Natural killer cell (primary cell): Measurements from ENCODE around the gene HOXA7. TPM values are rescaled to one million over a fixed set of nuclear protein-coding genes. Genes with fewer than 3 reads are reported as not detected.

Experiments
- ATAC-seq, 3 donors: fragments of 150-1000 bp in 2 of 3; fragments of 200-7000 bp in 1 of 3; cut with Tn5 transposase; 1 replicate in 1 of 3; 2 replicates in 2 of 3; pipeline ENCODE4 v1.10.0; 2021; ENCODE audit warnings: mild to moderate bottlenecking in 2 of 3, moderate library complexity in 2 of 3
- DNase-seq, 2 donors: peaks; one replicate each; pipeline versions ENCODE4 v3.0.0 to v3.0.0-alpha.2; 2013 to 2021; ENCODE audit warnings: mixed read lengths in 1 of 2
- H3K27ac ChIP-seq: one replicate; pipeline ENCODE4 v1.5.1; 2013; ENCODE audit warnings: mild to moderate bottlenecking, low read length
- H3K27me3 ChIP-seq: one replicate; pipeline ENCODE4 v1.6.1; 2013; ENCODE audit warnings: low read length; ENCODE audit not compliant: control insufficient read depth, insufficient read depth
- H3K36me3 ChIP-seq: one replicate; pipeline ENCODE4 v1.6.1; 2013; ENCODE audit warnings: low read length; ENCODE audit not compliant: control insufficient read depth, insufficient read depth
- H3K4me1 ChIP-seq: one replicate; pipeline ENCODE4 v1.6.1; 2013; ENCODE audit warnings: low read length; ENCODE audit not compliant: control insufficient read depth, insufficient read depth
- H3K4me3 ChIP-seq: one replicate; pipeline ENCODE4 v1.5.1; 2013; ENCODE audit warnings: low read length
- H3K9me3 ChIP-seq: one replicate; pipeline ENCODE4 v1.6.1; 2013; ENCODE audit warnings: low read length; ENCODE audit not compliant: control insufficient read depth, insufficient read depth
- H3K27ac Mint-ChIP-seq, 2 donors: one replicate each; pipeline ENCODE4 v1.8.0; 2022; ENCODE audit warnings: mild to moderate bottlenecking in 2 of 2, mixed read lengths in 2 of 2, moderate library complexity in 1 of 2
- H3K27me3 Mint-ChIP-seq, 2 donors: one replicate each; pipeline ENCODE4 v1.8.0; 2022; ENCODE audit warnings: low read depth in 2 of 2, mixed read lengths in 2 of 2
- H3K36me3 Mint-ChIP-seq: one replicate; pipeline ENCODE4 v1.8.0; 2022; ENCODE audit warnings: mixed read lengths
- H3K4me1 Mint-ChIP-seq, 2 donors: one replicate each; pipeline ENCODE4 v1.8.0; 2022; ENCODE audit warnings: mixed read lengths in 2 of 2
- H3K4me3 Mint-ChIP-seq: one replicate; pipeline ENCODE4 v1.8.0; 2022; ENCODE audit warnings: mild to moderate bottlenecking, moderate library complexity, mixed read lengths
- H3K9me3 Mint-ChIP-seq, 2 donors: one replicate each; pipeline ENCODE4 v1.8.0; 2022; ENCODE audit warnings: mixed read lengths in 2 of 2
- CTCF ChIP-seq: fragments of 200-600 bp; IDR thresholded peaks from one replicate; pipeline ENCODE4 v1.8.0; 2022; ENCODE audit warnings: antibody characterized with exemption
- whole genome bisulfite sequencing: methylation state at CpG from one replicate; pipeline ENCODE4 v1.1.7; 2013; ENCODE audit warnings: missing lambda C conversion rate; ENCODE audit not compliant: insufficient coverage; 5-methylcytosine and 5-hydroxymethylcytosine counted together
- intact Hi-C: fragments of 100-400 bp; cut with micrococcal nuclease; formaldehyde crosslinking; loops from one replicate; pipeline ENCODE4 v1.14.2; 2022
- total RNA-seq, 4 donors: library from RNA; stranded (reverse); fragments of 120-200 nt in 1 of 4; gene quantifications; one replicate each; pipeline versions ENCODE4 v1.2.3 to v1.2.4, GENCODE V29; 2013 to 2022

The HOXA7 gene
- total RNA-seq, 3 donors from 2014 or later (not counting 1 experiment from before 2014, with no cell fraction given) = not detected

GRCh38 chr7:27169658-27170425 lies 13.4 kb upstream of the HOXA7 start:
- Histone ChIP-seq H3K27ac (no peak overlapping the region), H3K4me3 (no peak overlapping the region), H3K9me3 (no peaks in the 10 kb centered on the region), H3K27me3 (peaks cover 86% of the 10 kb centered on the region), H3K4me1 (peaks cover 82% of the 10 kb centered on the region), H3K36me3 (no peaks in the 10 kb centered on the region)
- 8% methylated on average over 35 of the region's 46 CpGs for WGBS
- no peak for TF ChIP-seq CTCF
- DNase-seq (peak; percentile 7 to 29), ATAC-seq (peak in 1 of 3 donors; percentile 23)
- intact Hi-C loops = loop anchor here (10.0 kb wide), 1 partner anchor 75 kb away; the partner anchor contains the start of gene EVX1
- peaks cover 60 to 64% of the 10 kb centered on the region in 2 donors for H3K27me3 Mint-ChIP-seq
- H3K4me3 Mint-ChIP-seq = no peak overlapping the region
- no peak overlapping the region for H3K27ac Mint-ChIP-seq
- no peaks in the 10 kb centered on the region for H3K9me3 Mint-ChIP-seq
- H3K4me1 Mint-ChIP-seq = peaks cover 44 to 56% of the 10 kb centered on the region in 2 donors
- peaks cover 20% of the 10 kb centered on the region for H3K36me3 Mint-ChIP-seq

- H3K27ac Mint-ChIP-seq = peak overlapping the region; percentile 47 to 69
- 18% methylated on average over 25 of the region's 25 CpGs for WGBS
- H3K4me1 Mint-ChIP-seq = peaks cover 44 to 61% of the 10 kb centered on the region in 2 donors
- H3K27me3 ChIP-seq = peaks cover 88% of the 10 kb centered on the region
- peak overlapping the region; percentile 70 for H3K4me3 Mint-ChIP-seq
- peaks cover 75 to 77% of the 10 kb centered on the region in 2 donors for H3K27me3 Mint-ChIP-seq
- H3K27ac ChIP-seq = peak overlapping the region; percentile 57
- intact Hi-C loops = loop anchor here (10.0 kb wide), 1 partner anchor 76 kb away; the partner anchor contains the start of gene EVX1
- peak in 1 of 2 donors; percentile 65 for DNase-seq
- H3K4me1 ChIP-seq = peaks cover 85% of the 10 kb centered on the region
- H3K4me3 ChIP-seq = no peak overlapping the region
- ATAC-seq = no peak
- no peaks in the 10 kb centered on the region for H3K36me3 ChIP-seq
- H3K9me3 Mint-ChIP-seq = no peaks in the 10 kb centered on the region
- peaks cover 20% of the 10 kb centered on the region for H3K36me3 Mint-ChIP-seq
- H3K9me3 ChIP-seq = no peaks in the 10 kb centered on the region
- no peak for TF ChIP-seq CTCF
Observed at GRCh38 chr7:27168265-27168947, 11.9 kb upstream of the HOXA7 start.

GRCh38 chr7:27167916-27168264 lies 11.4 kb upstream of the HOXA7 start:
- DNase-seq (no peak), ATAC-seq (no peak)
- no peaks in the 10 kb centered on the region for H3K9me3 ChIP-seq
- no peak for TF ChIP-seq CTCF
- H3K27me3 ChIP-seq = peaks cover 84% of the 10 kb centered on the region
- H3K36me3 Mint-ChIP-seq = peaks cover 20% of the 10 kb centered on the region
- no peak overlapping the region for H3K4me3 ChIP-seq
- intact Hi-C loops = loop anchor here (10.0 kb wide), 1 partner anchor 77 kb away; the partner anchor contains the start of gene EVX1
- no peaks in the 10 kb centered on the region for H3K9me3 Mint-ChIP-seq
- 35% methylated on average over 4 of the region's 4 CpGs for WGBS
- H3K4me1 ChIP-seq = peaks cover 82% of the 10 kb centered on the region
- peak overlapping the region in 1 of 2 donors; percentile 46 for H3K27ac Mint-ChIP-seq
- H3K27ac ChIP-seq = peak overlapping the region; percentile 57
- no peak overlapping the region for H3K4me3 Mint-ChIP-seq
- H3K36me3 ChIP-seq = no peaks in the 10 kb centered on the region
- H3K4me1 Mint-ChIP-seq = peaks cover 44 to 58% of the 10 kb centered on the region in 2 donors
- peaks cover 80% of the 10 kb centered on the region in 2 donors for H3K27me3 Mint-ChIP-seq
